ENCODE results near the gene TARBP2.

TARBP2 gene

DNA sequence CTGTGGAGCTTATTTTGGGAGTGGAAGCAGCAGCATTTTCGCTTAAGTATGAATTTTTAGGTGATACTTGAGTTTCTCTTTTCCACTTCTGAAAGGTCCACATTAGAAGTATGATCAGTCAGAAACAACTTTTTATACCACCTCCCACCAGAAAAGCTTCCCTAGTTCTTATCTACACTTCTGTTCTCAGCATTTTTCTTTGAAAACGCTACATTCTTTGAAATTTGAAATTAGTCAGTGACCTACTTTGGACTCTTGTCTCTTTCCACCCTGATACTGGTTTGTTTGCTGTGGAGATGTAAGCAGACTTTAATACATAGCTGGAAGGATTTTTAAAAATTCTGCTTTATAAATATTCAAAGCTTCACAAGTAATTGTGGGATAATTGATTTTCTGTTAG, 27.0 kb upstream of the TARBP2 start:
- H3K9me2 ChIP-seq (replicated peaks; ENCODE audit: control insufficient read depth, low read length) = no peaks in the 10 kb centered on the region
- no peaks in the 10 kb centered on the region for H3K9me3 ChIP-seq (ENCODE audit: control insufficient read depth, insufficient read depth, low read length)
- peaks cover 63% of the 10 kb centered on the region for H3F3A ChIP-seq (ENCODE audit: control insufficient read depth, insufficient read depth)
- no peak overlapping the region for H3K4me2 ChIP-seq (ENCODE audit: low read length)
- H3K36me3 ChIP-seq (ENCODE audit: control insufficient read depth, low read length) = peaks cover 99% of the 10 kb centered on the region
- no peaks in the 10 kb centered on the region for H3K4me1 ChIP-seq (ENCODE audit: control insufficient read depth, low read length)
- peaks cover 72% of the 10 kb centered on the region for H3K79me2 ChIP-seq (ENCODE audit: control insufficient read depth, low read length)
- no peak overlapping the region for H3K27ac ChIP-seq (ENCODE audit: low read depth, low read length)
- no peak overlapping the region for H3K4me3 ChIP-seq (ENCODE audit: low read length)
- H3K27me3 ChIP-seq (ENCODE audit: control insufficient read depth, low read length) = no peaks in the 10 kb centered on the region
- TF ChIP-seq, protein P1, sequence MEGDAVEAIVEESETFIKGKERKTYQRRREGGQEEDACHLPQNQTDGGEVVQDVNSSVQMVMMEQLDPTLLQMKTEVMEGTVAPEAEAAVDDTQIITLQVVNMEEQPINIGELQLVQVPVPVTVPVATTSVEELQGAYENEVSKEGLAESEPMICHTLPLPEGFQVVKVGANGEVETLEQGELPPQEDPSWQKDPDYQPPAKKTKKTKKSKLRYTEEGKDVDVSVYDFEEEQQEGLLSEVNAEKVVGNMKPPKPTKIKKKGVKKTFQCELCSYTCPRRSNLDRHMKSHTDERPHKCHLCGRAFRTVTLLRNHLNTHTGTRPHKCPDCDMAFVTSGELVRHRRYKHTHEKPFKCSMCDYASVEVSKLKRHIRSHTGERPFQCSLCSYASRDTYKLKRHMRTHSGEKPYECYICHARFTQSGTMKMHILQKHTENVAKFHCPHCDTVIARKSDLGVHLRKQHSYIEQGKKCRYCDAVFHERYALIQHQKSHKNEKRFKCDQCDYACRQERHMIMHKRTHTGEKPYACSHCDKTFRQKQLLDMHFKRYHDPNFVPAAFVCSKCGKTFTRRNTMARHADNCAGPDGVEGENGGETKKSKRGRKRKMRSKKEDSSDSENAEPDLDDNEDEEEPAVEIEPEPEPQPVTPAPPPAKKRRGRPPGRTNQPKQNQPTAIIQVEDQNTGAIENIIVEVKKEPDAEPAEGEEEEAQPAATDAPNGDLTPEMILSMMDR (IDR thresholded peaks at IDR 0.05; ENCODE audit: low read depth, low read length, poor library complexity, severe bottlenecking) = no peak
- no peak for TF ChIP-seq EZH2phosphoT487 (IDR thresholded peaks at IDR 0.05; ENCODE audit: borderline replicate concordance, low read length)
- H4K20me1 ChIP-seq (ENCODE audit: control insufficient read depth, insufficient read depth, low read depth, low read length) = peaks cover 12% of the 10 kb centered on the region

- no peaks in the 10 kb centered on the region for H3K27me3 ChIP-seq (ENCODE audit: control insufficient read depth, low read length)
- H3K9me3 ChIP-seq (ENCODE audit: control insufficient read depth, insufficient read depth, low read length) = no peaks in the 10 kb centered on the region
- no peaks in the 10 kb centered on the region for H3K4me1 ChIP-seq (ENCODE audit: control insufficient read depth, low read length)
- H3K79me2 ChIP-seq (ENCODE audit: control insufficient read depth, low read length) = peaks cover 68% of the 10 kb centered on the region
- no peak overlapping the region for H3K27ac ChIP-seq (ENCODE audit: low read depth, low read length)
- peaks cover 70% of the 10 kb centered on the region for H3F3A ChIP-seq (ENCODE audit: control insufficient read depth, insufficient read depth)
- H3K36me3 ChIP-seq (ENCODE audit: control insufficient read depth, low read length) = peaks cover 99% of the 10 kb centered on the region
- TF ChIP-seq, protein P1 (IDR thresholded peaks at IDR 0.05; ENCODE audit: low read depth, low read length, poor library complexity, severe bottlenecking) = no peak
- TF ChIP-seq EZH2phosphoT487 (IDR thresholded peaks at IDR 0.05; ENCODE audit: borderline replicate concordance, low read length) = no peak
- peaks cover 17% of the 10 kb centered on the region for H4K20me1 ChIP-seq (ENCODE audit: control insufficient read depth, insufficient read depth, low read depth, low read length)
- no peak overlapping the region for H3K4me3 ChIP-seq (ENCODE audit: low read length)
- no peak overlapping the region for H3K4me2 ChIP-seq (ENCODE audit: low read length)
- no peaks in the 10 kb centered on the region for H3K9me2 ChIP-seq (replicated peaks; ENCODE audit: control insufficient read depth, low read length)
Observed at GRCh38 chr12:53474819-53475218, 26.3 kb upstream of the TARBP2 start.

GRCh38 chr12:53476769-53477209, 24.3 kb upstream of the TARBP2 start:
- Histone ChIP-seq H3K4me3 (ENCODE audit: low read length) (no peak overlapping the region), H4K20me1 (ENCODE audit: control insufficient read depth, insufficient read depth, low read depth, low read length) (peaks cover 16% of the 10 kb centered on the region), H3K27ac (ENCODE audit: low read depth, low read length) (no peak overlapping the region), H3K4me1 (ENCODE audit: control insufficient read depth, low read length) (no peaks in the 10 kb centered on the region), H3K4me2 (ENCODE audit: low read length) (no peak overlapping the region), H3K9me3 (ENCODE audit: control insufficient read depth, insufficient read depth, low read length) (no peaks in the 10 kb centered on the region), H3K79me2 (ENCODE audit: control insufficient read depth, low read length) (peaks cover 55% of the 10 kb centered on the region), H3F3A (ENCODE audit: control insufficient read depth, insufficient read depth) (peaks cover 83% of the 10 kb centered on the region), H3K9me2 (replicated peaks; ENCODE audit: control insufficient read depth, low read length) (no peaks in the 10 kb centered on the region), H3K36me3 (ENCODE audit: control insufficient read depth, low read length) (peaks cover 95% of the 10 kb centered on the region), H3K27me3 (ENCODE audit: control insufficient read depth, low read length) (no peaks in the 10 kb centered on the region)
- TF ChIP-seq, protein P1 (IDR thresholded peaks at IDR 0.05; ENCODE audit: low read depth, low read length, poor library complexity, severe bottlenecking) = no peak
- no peak for TF ChIP-seq EZH2phosphoT487 (IDR thresholded peaks at IDR 0.05; ENCODE audit: borderline replicate concordance, low read length)

Data from DOHH2 (cell line).